HG02763 (cell line): ENCODE data around the gene PHIP.

Source experiments
- ATAC-seq: cut with Tn5 transposase; IDR thresholded peaks from one replicate; pipeline ENCODE4 v1.9.1; 2021; ENCODE audit warnings: mild to moderate bottlenecking, moderate library complexity; ENCODE audit not compliant: unreplicated experiment

Gene PHIP

GRCh38 chr6:79011940-79012339 lies 66.1 kb downstream of the PHIP start:
- no peak for ATAC-seq

- no peak for ATAC-seq
These were observed 67.6 kb downstream of the PHIP start for GRCh38 chr6:79010422-79010821.

GRCh38 chr6:79009819-79010218 lies 68.2 kb downstream of the PHIP start:
- ATAC-seq, result no peak

GRCh38 chr6:79005497-79005896 lies 72.6 kb downstream of the PHIP start:
- no peak for ATAC-seq

- no peak for ATAC-seq
These were observed 73.0 kb downstream of the PHIP start for GRCh38 chr6:79005024-79005423.

- no peak for ATAC-seq
These were observed 73.8 kb downstream of the PHIP start for GRCh38 chr6:79004239-79004638.

GRCh38 chr6:79001415-79001814 lies 76.6 kb downstream of the PHIP start:
- no peak for ATAC-seq

- ATAC-seq, result no peak
These were observed 78.3 kb downstream of the PHIP start for GRCh38 chr6:78999737-79000136.

- no peak for ATAC-seq
These were observed 82.1 kb downstream of the PHIP start for GRCh38 chr6:78995946-78996345.

- no peak for ATAC-seq
These were observed 82.7 kb downstream of the PHIP start for GRCh38 chr6:78995346-78995745.

GRCh38 chr6:78993955-78994354 lies 84.1 kb downstream of the PHIP start:
- no peak for ATAC-seq

GRCh38 chr6:78989191-78989590 lies 88.9 kb downstream of the PHIP start:
- ATAC-seq, result no peak

GRCh38 chr6:78986161-78986560 lies 91.9 kb downstream of the PHIP start:
- ATAC-seq, result no peak

- no peak for ATAC-seq
These were observed 93.7 kb downstream of the PHIP start for GRCh38 chr6:78984225-78984950.

- ATAC-seq, result no peak
These were observed 110.9 kb downstream of the PHIP start for GRCh38 chr6:78967191-78967590.

GRCh38 chr6:78966542-78966941 lies 111.5 kb downstream of the PHIP start:
- no peak for ATAC-seq

GRCh38 chr6:78962448-78962847 lies 115.6 kb downstream of the PHIP start:
- no peak for ATAC-seq

- ATAC-seq, result no peak
These were observed 123.3 kb downstream of the PHIP start for GRCh38 chr6:78954740-78955139.

GRCh38 chr6:78953798-78954197 lies 124.3 kb downstream of the PHIP start:
- no peak for ATAC-seq

- ATAC-seq, result no peak
These were observed 125.7 kb downstream of the PHIP start for GRCh38 chr6:78952362-78952761.

- ATAC-seq, result no peak
These were observed 129.3 kb downstream of the PHIP start for GRCh38 chr6:78948785-78949184.

GRCh38 chr6:78947962-78948361 lies 130.1 kb downstream of the PHIP start:
- no peak for ATAC-seq

GRCh38 chr6:78947529-78947928 lies 130.5 kb downstream of the PHIP start:
- no peak for ATAC-seq
